Upper lobe of left lung (tissue), 4 donors: ENCODE data around the gene STX10.

Experiments used
- POLR2AphosphoS5 ChIP-seq, 2 donors: sonication (generic); formaldehyde crosslinking; IDR thresholded peaks; one replicate each; pipeline ENCODE4 v1.5.1; 2017; ENCODE audit warnings: antibody characterized with exemption in 2 of 2
- TF ChIP-seq, protein P1 (sequence below), 6 experiments: fragments of 450-650 bp in 4 of 6; fragments of 200-600 bp in 2 of 6; sonication (generic) in 2 of 6; IDR thresholded peaks; one replicate each; pipeline ENCODE4 v1.5.1; 2016 to 2019; ENCODE audit warnings: antibody characterized with exemption in 6 of 6

DNA sequence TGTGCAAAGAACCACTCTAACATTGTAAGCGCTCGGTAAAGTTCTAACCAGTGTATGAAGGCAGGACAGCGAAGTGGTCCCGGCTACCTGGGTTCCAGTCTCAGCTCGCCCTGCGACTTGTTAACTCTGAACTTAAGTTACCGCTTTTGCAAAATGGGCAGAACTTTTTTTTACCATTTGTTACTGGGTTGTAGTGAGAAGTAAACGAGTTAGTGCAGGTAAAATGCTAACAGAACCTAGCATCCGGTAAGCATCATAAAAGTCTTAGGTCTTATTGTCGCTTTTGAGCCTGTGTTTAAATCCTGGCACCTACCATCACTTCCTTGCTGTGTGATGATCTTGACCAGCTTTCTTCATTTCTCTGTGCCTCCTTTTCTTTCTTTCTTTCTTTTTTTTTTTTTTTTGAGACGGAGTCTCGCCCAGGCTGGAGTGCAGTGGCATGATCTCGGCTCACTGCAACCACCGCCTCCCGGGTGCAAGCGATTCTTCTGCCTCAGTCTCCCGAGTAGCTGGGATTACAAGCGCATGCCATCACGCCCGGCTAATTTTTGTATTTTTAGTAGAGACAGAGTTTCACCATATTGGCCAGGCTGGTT lies 32.9 kb downstream of the STX10 start:
- TF ChIP-seq, protein P1, sequence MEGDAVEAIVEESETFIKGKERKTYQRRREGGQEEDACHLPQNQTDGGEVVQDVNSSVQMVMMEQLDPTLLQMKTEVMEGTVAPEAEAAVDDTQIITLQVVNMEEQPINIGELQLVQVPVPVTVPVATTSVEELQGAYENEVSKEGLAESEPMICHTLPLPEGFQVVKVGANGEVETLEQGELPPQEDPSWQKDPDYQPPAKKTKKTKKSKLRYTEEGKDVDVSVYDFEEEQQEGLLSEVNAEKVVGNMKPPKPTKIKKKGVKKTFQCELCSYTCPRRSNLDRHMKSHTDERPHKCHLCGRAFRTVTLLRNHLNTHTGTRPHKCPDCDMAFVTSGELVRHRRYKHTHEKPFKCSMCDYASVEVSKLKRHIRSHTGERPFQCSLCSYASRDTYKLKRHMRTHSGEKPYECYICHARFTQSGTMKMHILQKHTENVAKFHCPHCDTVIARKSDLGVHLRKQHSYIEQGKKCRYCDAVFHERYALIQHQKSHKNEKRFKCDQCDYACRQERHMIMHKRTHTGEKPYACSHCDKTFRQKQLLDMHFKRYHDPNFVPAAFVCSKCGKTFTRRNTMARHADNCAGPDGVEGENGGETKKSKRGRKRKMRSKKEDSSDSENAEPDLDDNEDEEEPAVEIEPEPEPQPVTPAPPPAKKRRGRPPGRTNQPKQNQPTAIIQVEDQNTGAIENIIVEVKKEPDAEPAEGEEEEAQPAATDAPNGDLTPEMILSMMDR (IDR thresholded peaks at IDR 0.05), result no peak
- TF ChIP-seq POLR2AphosphoS5 (IDR thresholded peaks at IDR 0.05), result no peak
